MCF 10A (cell line): ENCODE results near the gene SDCCAG8. TPM values are rescaled to one million over a fixed set of nuclear protein-coding genes. Genes with fewer than 3 reads are reported as not detected.

Source experiments
- BruUV-seq: library from RNA; stranded (reverse); fragments of 400-500 nt; replicated peaks from 2 replicates; lab custom pipeline; 2021; lab: Mats Ljungman, UMichigan
- CTCF ChIA-PET: fragments of 300-600 bp; sonication (Branson Sonifier 250); formaldehyde crosslinking; extraction: SDS; loops from one replicate; lab custom pipeline; 2021; ENCODE audit warnings: antibody characterized with exemption, inconsistent platforms; lab: Yijun Ruan, JAX
- POLR2A ChIA-PET: fragments of 300-600, 350-650 bp; sonication (Branson Sonifier 250); formaldehyde crosslinking; extraction: SDS; loops from one replicate; lab custom pipeline; 2020; ENCODE audit warnings: antibody characterized with exemption, inconsistent platforms; lab: Yijun Ruan, JAX
- DNase-seq: peaks from one replicate; pipeline ENCODE4 v3.0.0-alpha.2; 2018; ENCODE audit not compliant: unreplicated experiment
- H3K27ac Mint-ChIP-seq: one replicate; pipeline ENCODE4 v1.8.0; 2022; ENCODE audit warnings: mild to moderate bottlenecking, low read depth, mixed read lengths; ENCODE audit not compliant: unreplicated experiment
- H3K27me3 Mint-ChIP-seq: one replicate; pipeline ENCODE4 v1.8.0; 2022; ENCODE audit warnings: mixed read lengths; ENCODE audit not compliant: insufficient read depth, unreplicated experiment
- H3K36me3 Mint-ChIP-seq: one replicate; pipeline ENCODE4 v1.8.0; 2022; ENCODE audit warnings: mild to moderate bottlenecking, moderate library complexity, mixed read lengths; ENCODE audit not compliant: insufficient read depth, unreplicated experiment
- H3K4me1 Mint-ChIP-seq: one replicate; pipeline ENCODE4 v1.8.0; 2022; ENCODE audit warnings: mixed read lengths; ENCODE audit not compliant: insufficient read depth, unreplicated experiment
- H3K4me3 Mint-ChIP-seq: one replicate; pipeline ENCODE4 v1.8.0; 2022; ENCODE audit warnings: mild to moderate bottlenecking, moderate library complexity, mixed read lengths; ENCODE audit not compliant: unreplicated experiment
- H3K9me3 Mint-ChIP-seq: one replicate; pipeline ENCODE4 v1.8.0; 2022; ENCODE audit warnings: mixed read lengths; ENCODE audit not compliant: unreplicated experiment
- intact Hi-C: fragments of 100-400 bp; cut with micrococcal nuclease; formaldehyde crosslinking; loops from 2 replicates; pipeline ENCODE4 v1.14.1; 2022
- total RNA-seq: library from RNA; stranded (reverse); gene quantifications from 2 replicates; pipeline ENCODE4 v1.2.3, GENCODE V29; 2022
- TF ChIP-seq, protein P1 (sequence below): fragments of 200-600 bp; IDR thresholded peaks from one replicate; pipeline ENCODE4 v1.8.0; 2022; ENCODE audit warnings: antibody characterized with exemption, mild to moderate bottlenecking; ENCODE audit not compliant: unreplicated experiment

Gene SDCCAG8
- total RNA-seq, 1 experiment from 2014 or later, result 128 TPM

DNA sequence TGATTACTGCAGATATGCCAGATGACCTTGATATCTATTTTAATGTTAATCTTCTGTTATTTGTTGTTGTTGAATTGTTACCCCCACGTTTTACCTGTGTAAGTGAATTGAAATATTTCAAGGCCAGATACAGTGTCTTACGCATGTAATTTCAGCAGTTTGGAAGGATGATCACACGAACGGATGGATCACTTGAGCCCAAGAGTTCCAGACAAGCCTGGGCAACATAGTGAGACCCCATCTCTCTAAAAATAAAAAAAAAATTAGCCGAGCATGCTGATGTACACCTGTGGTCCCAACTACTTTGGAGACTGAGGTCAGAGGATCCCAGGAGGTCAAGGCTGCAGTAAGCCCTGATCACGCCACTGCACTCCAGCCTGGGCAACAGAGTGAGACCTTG lies 32.2 kb downstream of the SDCCAG8 start:
- POLR2A ChIA-PET, result interaction anchor here (0.6 to 6.0 kb wide), 6 partner anchors 11 to 38 kb away, joined by 3 to 84 read pairs (median 5); partner anchors contain the start of genes CEP170 and SDCCAG8
- peaks cover 81% of the 10 kb centered on the region for H3K36me3 Mint-ChIP-seq
- no peaks in the 10 kb centered on the region for H3K27me3 Mint-ChIP-seq
- DNase-seq, result no peak
- peak overlapping the region; percentile 29 for H3K27ac Mint-ChIP-seq
- H3K4me1 Mint-ChIP-seq, result peaks cover 10% of the 10 kb centered on the region
- H3K4me3 Mint-ChIP-seq, result no peak overlapping the region
- TF ChIP-seq, protein P1, sequence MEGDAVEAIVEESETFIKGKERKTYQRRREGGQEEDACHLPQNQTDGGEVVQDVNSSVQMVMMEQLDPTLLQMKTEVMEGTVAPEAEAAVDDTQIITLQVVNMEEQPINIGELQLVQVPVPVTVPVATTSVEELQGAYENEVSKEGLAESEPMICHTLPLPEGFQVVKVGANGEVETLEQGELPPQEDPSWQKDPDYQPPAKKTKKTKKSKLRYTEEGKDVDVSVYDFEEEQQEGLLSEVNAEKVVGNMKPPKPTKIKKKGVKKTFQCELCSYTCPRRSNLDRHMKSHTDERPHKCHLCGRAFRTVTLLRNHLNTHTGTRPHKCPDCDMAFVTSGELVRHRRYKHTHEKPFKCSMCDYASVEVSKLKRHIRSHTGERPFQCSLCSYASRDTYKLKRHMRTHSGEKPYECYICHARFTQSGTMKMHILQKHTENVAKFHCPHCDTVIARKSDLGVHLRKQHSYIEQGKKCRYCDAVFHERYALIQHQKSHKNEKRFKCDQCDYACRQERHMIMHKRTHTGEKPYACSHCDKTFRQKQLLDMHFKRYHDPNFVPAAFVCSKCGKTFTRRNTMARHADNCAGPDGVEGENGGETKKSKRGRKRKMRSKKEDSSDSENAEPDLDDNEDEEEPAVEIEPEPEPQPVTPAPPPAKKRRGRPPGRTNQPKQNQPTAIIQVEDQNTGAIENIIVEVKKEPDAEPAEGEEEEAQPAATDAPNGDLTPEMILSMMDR, result no peak
- CTCF ChIA-PET, result interaction anchor here (0.6 to 1.0 kb wide), 2 partner anchors 9 to 54 kb away, joined by 3 read pairs; no protein-coding TSS in a partner anchor
- BruUV-seq, result TSS peak; percentile 41
- H3K9me3 Mint-ChIP-seq, result no peaks in the 10 kb centered on the region
- intact Hi-C loops, result no loop called here

DNA sequence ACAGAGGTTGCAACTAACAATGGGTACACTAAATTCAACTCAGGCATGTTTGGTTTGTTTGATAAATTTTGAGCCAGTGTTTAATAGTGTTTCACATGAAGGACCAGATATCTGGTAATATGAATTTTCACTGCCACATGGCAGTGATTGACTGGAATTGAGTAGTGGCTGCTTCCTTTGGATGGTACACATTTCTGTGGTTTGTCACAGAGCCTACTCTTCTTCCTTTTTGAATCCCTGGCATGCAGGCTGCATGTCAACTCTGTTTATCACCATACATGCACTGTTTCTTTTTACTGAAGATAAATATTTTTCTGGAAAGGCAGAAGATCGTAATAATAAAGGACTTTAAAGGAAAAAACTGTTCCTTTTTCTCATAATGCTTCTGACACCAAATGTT lies 35.5 kb downstream of the SDCCAG8 start:
- Mint-ChIP-seq H3K4me3 (no peak overlapping the region), H3K9me3 (peaks cover 8% of the 10 kb centered on the region), H3K4me1 (peaks cover 33% of the 10 kb centered on the region), H3K27me3 (no peaks in the 10 kb centered on the region), H3K27ac (no peak overlapping the region), H3K36me3 (peaks cover 61% of the 10 kb centered on the region)
- CTCF ChIA-PET, result interaction anchor here (1.0 kb wide), 1 partner anchor 15 kb away, joined by 3 read pairs; no protein-coding TSS in a partner anchor
- no peak for DNase-seq
- TF ChIP-seq, protein P1, result no peak
- BruUV-seq, result no TSS peak
- POLR2A ChIA-PET, result no interaction called here
- intact Hi-C loops, result no loop called here

DNA sequence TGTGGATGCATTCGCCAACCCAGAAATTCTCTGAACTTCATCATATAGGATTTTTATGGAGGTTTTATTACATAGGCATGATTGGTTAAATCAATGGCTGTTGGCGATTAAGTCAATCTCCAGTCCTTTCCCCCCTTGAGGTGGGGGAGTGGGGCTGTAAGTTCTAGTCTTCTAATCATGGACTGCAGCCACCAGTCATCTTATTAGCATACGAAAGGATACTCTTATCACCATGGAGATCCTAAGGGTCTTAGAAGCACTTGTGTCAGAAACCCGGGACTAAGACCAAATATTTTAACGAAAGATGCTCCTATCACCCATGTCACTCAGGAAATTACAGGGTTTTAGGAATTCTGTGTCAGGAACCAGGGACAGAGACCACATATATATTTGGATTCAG lies 36.3 kb downstream of the SDCCAG8 start:
- CTCF ChIA-PET, result interaction anchor here (0.6 to 0.7 kb wide), 2 partner anchors 30 to 1368 kb away, joined by 3 read pairs; no protein-coding TSS in a partner anchor

More for the DNA sequence above, 36.3 kb downstream of the SDCCAG8 start:
- intact Hi-C loops, result no loop called here
- Mint-ChIP-seq H3K9me3 (peaks cover 8% of the 10 kb centered on the region), H3K36me3 (peaks cover 62% of the 10 kb centered on the region), H3K4me1 (peaks cover 36% of the 10 kb centered on the region), H3K27ac (peak overlapping the region; percentile 16), H3K4me3 (no peak overlapping the region), H3K27me3 (no peaks in the 10 kb centered on the region)
- TF ChIP-seq, protein P1, result no peak
- BruUV-seq, result no TSS peak
- DNase-seq, result no peak
- POLR2A ChIA-PET, result no interaction called here
